Measurements from ENCODE around the gene FZD7.

The FZD7 gene

DNA sequence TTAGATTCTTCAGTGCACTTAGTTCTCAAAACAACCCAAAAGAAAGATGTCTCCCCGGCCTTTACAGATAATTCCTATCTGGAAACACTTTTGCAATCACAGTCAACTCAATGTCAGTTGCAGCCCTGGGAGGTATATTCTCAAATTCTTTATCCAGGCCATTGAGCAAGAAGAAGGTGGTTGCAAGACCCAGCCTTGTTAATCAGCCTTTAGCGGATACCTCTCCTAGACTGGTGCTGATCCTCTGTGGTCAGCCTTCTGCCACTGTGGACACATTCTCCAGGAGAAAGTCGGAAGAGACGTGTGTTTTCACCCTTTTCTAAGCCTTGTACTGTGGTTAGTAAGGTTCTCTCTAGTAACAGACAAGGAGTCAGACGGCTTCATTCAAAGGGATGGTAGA lies 7.8 kb upstream of the FZD7 start:
- Histone ChIP-seq H3K36me3 (replicated peaks) (no peaks in the 10 kb centered on the region), H3K4me3 (ENCODE audit: low read depth, low read length) (no peak overlapping the region), H3K27ac (no peak overlapping the region), H3K27me3 (replicated peaks) (no peaks in the 10 kb centered on the region)
- in situ Hi-C loops (cut with HindIII; ENCODE audit: low pct_ligation_motif_present, low sequenced_read_pairs): no loop called here
- DNase-seq: no peak
- TF ChIP-seq, protein P1, sequence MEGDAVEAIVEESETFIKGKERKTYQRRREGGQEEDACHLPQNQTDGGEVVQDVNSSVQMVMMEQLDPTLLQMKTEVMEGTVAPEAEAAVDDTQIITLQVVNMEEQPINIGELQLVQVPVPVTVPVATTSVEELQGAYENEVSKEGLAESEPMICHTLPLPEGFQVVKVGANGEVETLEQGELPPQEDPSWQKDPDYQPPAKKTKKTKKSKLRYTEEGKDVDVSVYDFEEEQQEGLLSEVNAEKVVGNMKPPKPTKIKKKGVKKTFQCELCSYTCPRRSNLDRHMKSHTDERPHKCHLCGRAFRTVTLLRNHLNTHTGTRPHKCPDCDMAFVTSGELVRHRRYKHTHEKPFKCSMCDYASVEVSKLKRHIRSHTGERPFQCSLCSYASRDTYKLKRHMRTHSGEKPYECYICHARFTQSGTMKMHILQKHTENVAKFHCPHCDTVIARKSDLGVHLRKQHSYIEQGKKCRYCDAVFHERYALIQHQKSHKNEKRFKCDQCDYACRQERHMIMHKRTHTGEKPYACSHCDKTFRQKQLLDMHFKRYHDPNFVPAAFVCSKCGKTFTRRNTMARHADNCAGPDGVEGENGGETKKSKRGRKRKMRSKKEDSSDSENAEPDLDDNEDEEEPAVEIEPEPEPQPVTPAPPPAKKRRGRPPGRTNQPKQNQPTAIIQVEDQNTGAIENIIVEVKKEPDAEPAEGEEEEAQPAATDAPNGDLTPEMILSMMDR (IDR thresholded peaks at IDR 0.05; ENCODE audit: low read depth, low read length, missing control alignments): no peak

- H3K27ac ChIP-seq: no peak overlapping the region
- no peak overlapping the region for H3K4me3 ChIP-seq (ENCODE audit: low read depth, low read length)
- TF ChIP-seq, protein P1 (IDR thresholded peaks at IDR 0.05; ENCODE audit: low read depth, low read length, missing control alignments): no peak
- in situ Hi-C loops (cut with HindIII; ENCODE audit: low pct_ligation_motif_present, low sequenced_read_pairs): no loop called here
- H3K36me3 ChIP-seq (replicated peaks): no peaks in the 10 kb centered on the region
- DNase-seq: no peak
- H3K27me3 ChIP-seq (replicated peaks): no peaks in the 10 kb centered on the region
Observed at GRCh38 chr2:202026507-202026906, 7.1 kb upstream of the FZD7 start.

GRCh38 chr2:202030691-202031090 lies 3.0 kb upstream of the FZD7 start:
- H3K27ac ChIP-seq: no peak overlapping the region
- DNase-seq: no peak
- no peaks in the 10 kb centered on the region for H3K36me3 ChIP-seq (replicated peaks)
- in situ Hi-C loops (cut with HindIII; ENCODE audit: low pct_ligation_motif_present, low sequenced_read_pairs): no loop called here
- no peaks in the 10 kb centered on the region for H3K27me3 ChIP-seq (replicated peaks)
- no peak overlapping the region for H3K4me3 ChIP-seq (ENCODE audit: low read depth, low read length)
- TF ChIP-seq, protein P1 (IDR thresholded peaks at IDR 0.05; ENCODE audit: low read depth, low read length, missing control alignments): no peak

GRCh38 chr2:202031246-202031951 lies 2.3 kb upstream of the FZD7 start:
- no peak overlapping the region for H3K4me3 ChIP-seq (ENCODE audit: low read depth, low read length)
- TF ChIP-seq, protein P1 (IDR thresholded peaks at IDR 0.05; ENCODE audit: low read depth, low read length, missing control alignments): no peak
- in situ Hi-C loops (cut with HindIII; ENCODE audit: low pct_ligation_motif_present, low sequenced_read_pairs): no loop called here
- no peak overlapping the region for H3K27ac ChIP-seq
- no peaks in the 10 kb centered on the region for H3K36me3 ChIP-seq (replicated peaks)
- no peak for DNase-seq
- no peaks in the 10 kb centered on the region for H3K27me3 ChIP-seq (replicated peaks)

GRCh38 chr2:202032846-202033316 lies 774 bp upstream of the FZD7 start:
- in situ Hi-C loops (cut with HindIII; ENCODE audit: low pct_ligation_motif_present, low sequenced_read_pairs): no loop called here
- Histone ChIP-seq H3K4me3 (ENCODE audit: low read depth, low read length) (peak overlapping the region; percentile 79), H3K27ac (peak overlapping the region; percentile 65), H3K36me3 (replicated peaks) (no peaks in the 10 kb centered on the region), H3K27me3 (replicated peaks) (no peaks in the 10 kb centered on the region)
- peak; percentile 16 for DNase-seq
- TF ChIP-seq, protein P1 (IDR thresholded peaks at IDR 0.05; ENCODE audit: low read depth, low read length, missing control alignments): no peak
